Sigmoid colon (tissue), 7 donors: ENCODE data around the gene HIVEP3. TPM values are rescaled to one million over a fixed set of nuclear protein-coding genes. Genes with fewer than 3 reads are reported as not detected.

Experiments used
- DNase-seq: peaks from one replicate; pipeline ENCODE4 v3.0.0-alpha.2; 2019
- H3K27ac ChIP-seq, 4 donors: fragments of 200-600 bp; sonication (generic); one replicate each; pipeline ENCODE4 v1.5.1; 2016 to 2019; ENCODE audit warnings: mild to moderate bottlenecking in 1 of 4
- H3K27me3 ChIP-seq, 3 donors: fragments of 200-600 bp; sonication (generic); one replicate each; pipeline ENCODE4 v1.5.1; 2019; ENCODE audit warnings: mild to moderate bottlenecking in 1 of 3
- H3K36me3 ChIP-seq, 4 donors: fragments of 200-600 bp; sonication (generic); one replicate each; pipeline ENCODE4 v1.5.1; 2016 to 2019
- H3K4me1 ChIP-seq, 4 donors: fragments of 200-600 bp; sonication (generic); one replicate each; pipeline ENCODE4 v1.5.1; 2017 to 2019
- H3K4me3 ChIP-seq, 4 donors: fragments of 200-600 bp; sonication (generic); one replicate each; pipeline ENCODE4 v1.5.1; 2017 to 2019; ENCODE audit warnings: mild to moderate bottlenecking in 2 of 4, moderate library complexity in 1 of 4
- H3K9me3 ChIP-seq, 4 donors: fragments of 200-600 bp in 3 of 4; sonication (generic) in 3 of 4; one replicate each; pipeline versions ENCODE4 v1.5.1 to v1.6.1; 2013 to 2019
- EP300 ChIP-seq, 4 donors: sonication (generic); formaldehyde crosslinking; IDR thresholded peaks; one replicate each; pipeline ENCODE4 v1.6.1; 2017; ENCODE audit warnings: antibody characterized with exemption in 4 of 4
- POLR2A ChIP-seq, 2 donors: fragments of 450-650 bp; IDR thresholded peaks; one replicate each; pipeline ENCODE4 v1.6.1; 2016; ENCODE audit warnings: antibody characterized with exemption in 2 of 2, mild to moderate bottlenecking in 2 of 2, moderate library complexity in 2 of 2
- POLR2AphosphoS5 ChIP-seq, 4 donors: sonication (generic); formaldehyde crosslinking; IDR thresholded peaks; one replicate each; pipeline ENCODE4 v1.6.1; 2017; ENCODE audit warnings: antibody characterized with exemption in 4 of 4
- WGBS, 2 donors: extraction: QIAGEN DNeasy Blood & Tissue Kit; methylation state at CpG; one replicate each; pipeline ENCODE4 v1.1.7; 2013; 5-methylcytosine and 5-hydroxymethylcytosine counted together
- intact Hi-C: fragments of 100-400 bp; cut with DNase I; formaldehyde crosslinking; loops from one replicate; pipeline ENCODE4 v1.15.1; 2023
- polyA plus RNA-seq, 3 donors: library from polyadenylated mRNA; stranded (reverse); fragments of 200-250 nt; gene quantifications; one replicate each; pipeline ENCODE4 v1.2.3, GENCODE V29; 2013
- total RNA-seq, 4 donors: library from RNA; depleted of rRNA; stranded (reverse); fragments of >200 nt; gene quantifications; one replicate each; pipeline ENCODE4 v1.1.0, GENCODE V29; 2016
- TF ChIP-seq, protein P1 (sequence below), 4 experiments: fragments of 450-650 bp in 3 of 4; fragments of 200-600 bp in 1 of 4; IDR thresholded peaks; one replicate each; pipeline ENCODE4 v1.5.1; 2016 to 2019; ENCODE audit warnings: antibody characterized with exemption in 4 of 4, mild to moderate bottlenecking in 3 of 4, moderate library complexity in 2 of 4
- donor health status: healthy with polysubstance abuse.
- donor health status: Bipolar disorder and iron deficiency.
- donor health status: healthy.

The HIVEP3 gene
- total and polyA plus RNA-seq, 7 donors = 1.4 to 7.8 (median 3.2) TPM

DNA sequence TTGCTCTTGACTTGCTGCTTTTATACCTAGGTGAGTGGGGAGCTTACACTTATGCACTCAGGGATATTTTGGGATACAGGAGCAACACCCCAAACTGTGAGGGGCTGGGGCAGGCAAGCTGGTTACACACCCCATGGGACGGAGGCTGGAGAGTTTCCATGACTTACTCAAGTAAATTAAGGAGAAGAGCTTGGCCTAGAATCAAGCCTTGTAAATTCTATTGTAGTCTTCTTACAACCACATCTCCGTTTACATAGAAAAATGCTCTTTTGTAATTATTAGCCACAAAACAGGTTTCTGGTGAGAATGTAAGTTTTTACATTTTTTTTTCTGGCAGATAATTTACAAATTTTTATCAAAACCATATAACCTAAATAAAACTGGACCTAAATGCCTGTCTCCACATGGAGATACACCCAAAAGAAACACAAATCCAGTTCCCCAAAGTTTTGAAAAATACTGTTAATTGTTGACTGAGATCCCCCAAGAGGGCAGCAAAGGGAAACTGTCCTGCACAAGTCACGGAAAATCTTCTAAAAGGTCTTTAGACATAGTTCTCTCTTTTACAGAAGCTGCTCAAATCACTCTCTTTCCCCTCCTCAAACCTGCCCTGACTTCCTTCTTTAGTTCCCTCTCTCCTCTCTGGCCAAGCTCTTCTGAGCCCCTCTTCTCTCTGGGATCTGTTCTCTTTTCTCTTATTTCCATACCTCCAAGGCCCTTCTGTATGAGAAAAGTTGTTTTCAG lies 134.0 kb downstream of the HIVEP3 start:
- intact Hi-C loops = loop anchor here (10.0 kb wide), 1 partner anchor 210 kb away; no protein-coding TSS in a partner anchor
- Histone ChIP-seq H3K36me3 (no peaks in the 10 kb centered on the region), H3K27me3 (no peaks in the 10 kb centered on the region), H3K9me3 (no peaks in the 10 kb centered on the region), H3K4me1 (peaks cover 0 to 22% (median 20%) of the 10 kb centered on the region in 4 donors), H3K27ac (no peak overlapping the region), H3K4me3 (no peak overlapping the region)
- TF ChIP-seq, protein P1, sequence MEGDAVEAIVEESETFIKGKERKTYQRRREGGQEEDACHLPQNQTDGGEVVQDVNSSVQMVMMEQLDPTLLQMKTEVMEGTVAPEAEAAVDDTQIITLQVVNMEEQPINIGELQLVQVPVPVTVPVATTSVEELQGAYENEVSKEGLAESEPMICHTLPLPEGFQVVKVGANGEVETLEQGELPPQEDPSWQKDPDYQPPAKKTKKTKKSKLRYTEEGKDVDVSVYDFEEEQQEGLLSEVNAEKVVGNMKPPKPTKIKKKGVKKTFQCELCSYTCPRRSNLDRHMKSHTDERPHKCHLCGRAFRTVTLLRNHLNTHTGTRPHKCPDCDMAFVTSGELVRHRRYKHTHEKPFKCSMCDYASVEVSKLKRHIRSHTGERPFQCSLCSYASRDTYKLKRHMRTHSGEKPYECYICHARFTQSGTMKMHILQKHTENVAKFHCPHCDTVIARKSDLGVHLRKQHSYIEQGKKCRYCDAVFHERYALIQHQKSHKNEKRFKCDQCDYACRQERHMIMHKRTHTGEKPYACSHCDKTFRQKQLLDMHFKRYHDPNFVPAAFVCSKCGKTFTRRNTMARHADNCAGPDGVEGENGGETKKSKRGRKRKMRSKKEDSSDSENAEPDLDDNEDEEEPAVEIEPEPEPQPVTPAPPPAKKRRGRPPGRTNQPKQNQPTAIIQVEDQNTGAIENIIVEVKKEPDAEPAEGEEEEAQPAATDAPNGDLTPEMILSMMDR (IDR thresholded peaks at IDR 0.05) = no peak
- TF ChIP-seq EP300 (IDR thresholded peaks at IDR 0.05) (no peak), POLR2AphosphoS5 (IDR thresholded peaks at IDR 0.05) (no peak), POLR2A (IDR thresholded peaks at IDR 0.05) (no peak)
- 57 to 66% methylated on average over 3 of the region's 3 CpGs for WGBS, 2 donors
- no peak for DNase-seq

DNA sequence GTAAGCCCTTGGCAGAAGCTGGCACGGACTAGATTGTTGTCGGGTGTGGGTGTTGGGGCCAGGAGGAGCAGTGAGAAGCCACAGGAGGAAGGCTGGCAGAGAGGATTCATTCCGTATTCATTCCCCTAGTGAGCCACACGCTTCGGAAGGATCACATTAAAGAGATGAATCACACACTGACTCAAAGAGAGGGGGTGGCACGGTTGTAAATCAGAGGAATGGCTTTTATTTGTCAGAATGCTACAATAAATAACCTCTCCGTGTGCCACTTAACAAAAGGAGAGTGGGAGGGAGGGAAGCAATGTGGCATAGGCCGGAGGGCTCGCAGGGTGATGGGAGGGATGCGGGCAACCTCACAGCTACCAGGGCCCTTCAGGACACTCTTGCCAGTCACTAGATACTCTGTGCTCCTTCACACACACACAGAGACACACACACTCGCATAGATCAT lies 135.5 kb downstream of the HIVEP3 start:
- Histone ChIP-seq H3K9me3 (no peaks in the 10 kb centered on the region), H3K27ac (no peak overlapping the region), H3K27me3 (no peaks in the 10 kb centered on the region), H3K4me1 (peaks cover 0 to 22% (median 20%) of the 10 kb centered on the region in 4 donors), H3K4me3 (no peak overlapping the region), H3K36me3 (no peaks in the 10 kb centered on the region)
- TF ChIP-seq POLR2AphosphoS5 (IDR thresholded peaks at IDR 0.05) (peak in 1 of 4 donors; percentile 17), POLR2A (IDR thresholded peaks at IDR 0.05) (no peak), EP300 (IDR thresholded peaks at IDR 0.05) (no peak)
- TF ChIP-seq, protein P1 (IDR thresholded peaks at IDR 0.05) = no peak
- intact Hi-C loops = loop anchor here (10.0 kb wide), 1 partner anchor 208 kb away; no protein-coding TSS in a partner anchor
- WGBS, 2 donors = 74% methylated on average over 11 of the region's 11 CpGs
- DNase-seq = no peak

DNA sequence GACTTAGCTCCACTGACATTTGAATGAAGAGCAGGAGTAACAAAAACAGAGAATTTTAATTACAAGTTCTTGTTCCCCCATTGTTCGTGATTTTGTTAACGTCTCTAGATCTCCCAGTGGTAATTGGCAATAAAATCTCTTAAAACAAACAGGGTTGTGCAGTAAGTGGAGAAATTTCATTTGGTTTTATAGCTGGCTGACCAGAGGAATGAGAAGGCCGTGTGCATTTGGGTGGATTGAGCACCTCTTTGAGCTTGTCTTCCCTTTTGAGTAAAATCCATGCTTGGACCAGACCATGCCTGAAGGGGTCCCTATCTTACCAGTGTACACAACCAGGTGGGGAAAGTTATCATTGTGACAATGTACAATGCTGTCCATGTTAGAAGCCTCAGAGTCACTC lies 137.8 kb downstream of the HIVEP3 start:
- no peak for TF ChIP-seq POLR2A (IDR thresholded peaks at IDR 0.05)
- TF ChIP-seq, protein P1 (IDR thresholded peaks at IDR 0.05) = no peak
- no peak for TF ChIP-seq POLR2AphosphoS5 (IDR thresholded peaks at IDR 0.05)
- no peak for TF ChIP-seq EP300 (IDR thresholded peaks at IDR 0.05)
- Histone ChIP-seq H3K27me3 (no peaks in the 10 kb centered on the region), H3K27ac (no peak overlapping the region), H3K4me1 (peaks cover 0 to 25% (median 20%) of the 10 kb centered on the region in 4 donors), H3K9me3 (no peaks in the 10 kb centered on the region), H3K4me3 (no peak overlapping the region), H3K36me3 (no peaks in the 10 kb centered on the region)
- intact Hi-C loops = loop anchor here (10.0 kb wide), 1 partner anchor 206 kb away; no protein-coding TSS in a partner anchor
- no peak for DNase-seq
- WGBS, 2 donors = 29 to 70% methylated on average over 3 of the region's 3 CpGs

DNA sequence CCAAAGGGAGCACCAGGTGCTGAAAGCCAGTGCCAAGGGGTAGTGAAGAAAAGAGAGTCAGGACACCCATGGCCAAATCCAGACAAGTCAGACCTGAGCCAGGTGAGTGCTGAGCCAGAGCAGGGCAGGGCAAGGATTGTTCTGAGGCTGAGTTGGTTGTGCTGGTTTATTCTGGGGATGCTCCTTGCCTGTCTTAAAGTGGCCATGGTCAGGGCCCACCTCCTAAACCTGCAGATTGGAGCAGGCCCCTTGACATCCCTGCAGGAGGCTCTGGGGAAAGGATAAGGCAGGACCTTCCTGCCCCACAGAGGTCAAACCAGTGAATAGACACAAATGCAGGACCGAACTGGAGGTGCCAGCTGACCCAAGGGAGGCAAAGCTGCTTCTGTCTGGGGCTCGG lies 138.4 kb downstream of the HIVEP3 start:
- intact Hi-C loops = loop anchor here (10.0 kb wide), 1 partner anchor 206 kb away; no protein-coding TSS in a partner anchor

More for the DNA sequence above, 138.4 kb downstream of the HIVEP3 start:
- no peaks in the 10 kb centered on the region for H3K27me3 ChIP-seq
- TF ChIP-seq EP300 (IDR thresholded peaks at IDR 0.05) (no peak), POLR2A (IDR thresholded peaks at IDR 0.05) (no peak), POLR2AphosphoS5 (IDR thresholded peaks at IDR 0.05) (no peak)
- TF ChIP-seq, protein P1 (IDR thresholded peaks at IDR 0.05) = no peak
- no peak overlapping the region for H3K4me3 ChIP-seq
- WGBS, 2 donors = 94% methylated on average over 2 of the region's 2 CpGs
- H3K36me3 ChIP-seq = no peaks in the 10 kb centered on the region
- peaks cover 0 to 25% (median 20%) of the 10 kb centered on the region in 4 donors for H3K4me1 ChIP-seq
- no peak overlapping the region for H3K27ac ChIP-seq
- DNase-seq = no peak
- no peaks in the 10 kb centered on the region for H3K9me3 ChIP-seq
